SH-SY5Y (cell line): ENCODE results near the gene SPSB3.

Source experiments
- GATA2 ChIP-seq: IDR thresholded peaks from 2 replicates; pipeline ENCODE4 v1.6.1; 2011; ENCODE audit warnings: mild to moderate bottlenecking, low read depth, low read length
- GATA3 ChIP-seq: IDR thresholded peaks from 2 replicates; pipeline ENCODE4 v1.6.1; 2011; ENCODE audit warnings: low read depth, mild to moderate bottlenecking, low read length, moderate library complexity

DNA sequence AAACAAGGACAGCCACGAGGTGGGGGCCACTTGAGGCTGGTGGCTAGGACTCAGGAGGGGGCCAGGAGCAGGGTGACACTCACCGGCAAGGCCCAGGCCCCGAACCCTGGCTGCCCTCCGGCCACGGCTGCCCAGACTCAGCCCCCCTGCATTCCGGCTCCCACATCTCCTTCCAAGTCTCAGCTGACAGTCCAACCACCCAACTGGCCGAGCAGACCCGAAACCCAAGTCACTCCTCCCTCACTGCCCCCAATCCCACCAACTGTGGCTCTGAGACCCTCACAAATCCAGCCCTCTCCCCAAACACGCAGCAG is 34.9 kb upstream of the SPSB3 start:
- TF ChIP-seq GATA3 = no peak
- TF ChIP-seq GATA2 = no peak
